Superior temporal gyrus (tissue), 1 donor: Measurements from ENCODE around the gene NEK11.
A peak's percentile ranks its signal among the peaks of the same experiment; 100 is the strongest.

Experiments used
- DNase-seq: peaks from one replicate; pipeline ENCODE4 v3.0.0-alpha.2; 2016; ENCODE audit errors: extremely low spot score

NEK11 gene, protein sequence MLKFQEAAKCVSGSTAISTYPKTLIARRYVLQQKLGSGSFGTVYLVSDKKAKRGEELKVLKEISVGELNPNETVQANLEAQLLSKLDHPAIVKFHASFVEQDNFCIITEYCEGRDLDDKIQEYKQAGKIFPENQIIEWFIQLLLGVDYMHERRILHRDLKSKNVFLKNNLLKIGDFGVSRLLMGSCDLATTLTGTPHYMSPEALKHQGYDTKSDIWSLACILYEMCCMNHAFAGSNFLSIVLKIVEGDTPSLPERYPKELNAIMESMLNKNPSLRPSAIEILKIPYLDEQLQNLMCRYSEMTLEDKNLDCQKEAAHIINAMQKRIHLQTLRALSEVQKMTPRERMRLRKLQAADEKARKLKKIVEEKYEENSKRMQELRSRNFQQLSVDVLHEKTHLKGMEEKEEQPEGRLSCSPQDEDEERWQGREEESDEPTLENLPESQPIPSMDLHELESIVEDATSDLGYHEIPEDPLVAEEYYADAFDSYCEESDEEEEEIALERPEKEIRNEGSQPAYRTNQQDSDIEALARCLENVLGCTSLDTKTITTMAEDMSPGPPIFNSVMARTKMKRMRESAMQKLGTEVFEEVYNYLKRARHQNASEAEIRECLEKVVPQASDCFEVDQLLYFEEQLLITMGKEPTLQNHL

GRCh38 chr3:131026321-131027151 is at the start of gene NEK11, which contains the start of gene ASTE1:
Gene NEK11, plus strand, starts transcription at chr3:131026877. Its CDS starts 2,832 bp downstream, at chr3:131029709.
Gene ASTE1, minus strand, starts transcription at chr3:131026825. Its CDS starts 1,519 bp downstream, at chr3:131025306.
- DNase-seq = peak; percentile 84

GRCh38 chr3:130979117-130979516 is 47.6 kb upstream of the NEK11 start:
- no peak for DNase-seq

GRCh38 chr3:130981469-130981868 is 45.2 kb upstream of the NEK11 start:
- no peak for DNase-seq

- no peak for DNase-seq
These were observed 36.4 kb upstream of the NEK11 start for GRCh38 chr3:130990282-130990681.

- DNase-seq = no peak
These were observed 35.6 kb upstream of the NEK11 start for GRCh38 chr3:130991126-130991525.

GRCh38 chr3:130992344-130992743 is 34.3 kb upstream of the NEK11 start:
- DNase-seq = no peak

DNA sequence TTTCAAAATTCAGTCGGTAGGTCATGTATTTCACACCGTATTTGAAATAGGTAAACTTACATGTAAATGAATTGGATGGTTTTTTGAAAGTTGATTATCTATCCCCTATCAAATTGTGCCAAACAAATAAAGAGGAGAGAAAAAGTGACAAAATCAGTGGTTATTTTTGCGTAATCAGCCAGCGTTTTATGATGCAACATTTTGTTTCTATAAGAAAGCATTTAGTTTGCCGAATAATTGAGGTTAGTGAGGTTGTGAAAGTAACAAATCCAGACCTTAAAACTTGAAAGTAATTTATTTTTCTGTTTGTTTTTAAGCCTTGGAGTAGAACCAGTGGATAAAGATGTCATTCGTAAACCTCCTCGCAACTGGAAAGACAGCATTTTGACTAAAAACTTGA is 29.4 kb upstream of the NEK11 start:
- DNase-seq = no peak

DNA sequence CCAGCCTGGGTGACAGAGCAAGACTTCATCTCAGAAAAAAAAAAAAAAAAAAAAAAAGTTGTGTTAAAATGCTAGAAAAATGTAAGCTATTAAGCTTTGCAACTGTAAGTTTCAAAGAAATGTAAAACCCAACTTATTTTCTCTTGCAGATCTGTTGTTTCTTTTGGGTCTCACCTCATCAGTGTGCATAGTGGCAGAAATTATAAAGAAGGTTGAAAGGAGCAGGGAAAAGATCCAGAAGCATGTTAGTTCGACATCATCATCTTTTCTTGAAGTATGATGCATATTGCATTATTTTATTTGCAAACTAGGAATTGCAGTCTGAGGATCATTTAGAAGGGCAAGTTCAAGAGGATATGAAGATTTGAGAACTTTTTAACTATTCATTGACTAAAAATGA is 25.6 kb upstream of the NEK11 start:
- DNase-seq = no peak

DNA sequence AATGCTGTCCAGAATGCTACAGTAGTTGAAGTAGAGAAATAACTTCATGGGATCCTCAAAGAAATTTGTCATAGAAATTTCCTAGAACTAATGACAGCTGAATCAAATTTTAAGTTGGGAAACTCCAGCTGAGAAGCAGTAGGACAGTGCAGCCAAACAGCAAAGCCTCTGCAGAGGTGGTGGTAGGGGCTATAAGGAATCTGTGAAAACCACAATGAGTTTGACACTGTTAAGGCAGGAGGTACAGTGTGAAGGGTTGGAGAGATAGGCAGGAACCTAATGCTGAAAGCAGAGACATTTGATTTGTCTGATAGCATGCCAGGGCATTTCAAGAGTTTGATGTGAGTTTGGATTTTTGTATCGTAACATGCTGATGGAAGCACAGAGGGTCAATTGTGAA is 22.1 kb upstream of the NEK11 start:
- no peak for DNase-seq

DNA sequence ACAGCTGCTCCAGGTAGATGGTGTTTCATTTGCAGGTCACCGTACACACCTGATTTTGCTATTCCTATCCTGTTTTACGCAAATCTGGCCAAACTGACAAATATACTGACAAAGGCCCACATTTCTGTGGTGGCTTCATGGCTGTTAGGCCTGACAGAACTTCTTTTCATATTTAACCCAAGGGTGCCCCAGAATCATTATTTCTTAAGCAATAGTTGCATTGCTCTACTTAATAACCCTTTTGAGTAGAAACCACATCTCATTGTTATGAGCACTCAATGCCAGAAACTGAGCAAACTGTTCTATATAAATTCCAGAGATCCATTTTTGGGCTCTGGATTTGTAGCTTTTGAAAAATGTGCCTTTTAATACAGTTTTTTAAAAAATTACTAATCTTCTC is 19.4 kb upstream of the NEK11 start:
- DNase-seq = no peak

- DNase-seq = no peak
These were observed 18.9 kb upstream of the NEK11 start for GRCh38 chr3:131007782-131008181.

DNA sequence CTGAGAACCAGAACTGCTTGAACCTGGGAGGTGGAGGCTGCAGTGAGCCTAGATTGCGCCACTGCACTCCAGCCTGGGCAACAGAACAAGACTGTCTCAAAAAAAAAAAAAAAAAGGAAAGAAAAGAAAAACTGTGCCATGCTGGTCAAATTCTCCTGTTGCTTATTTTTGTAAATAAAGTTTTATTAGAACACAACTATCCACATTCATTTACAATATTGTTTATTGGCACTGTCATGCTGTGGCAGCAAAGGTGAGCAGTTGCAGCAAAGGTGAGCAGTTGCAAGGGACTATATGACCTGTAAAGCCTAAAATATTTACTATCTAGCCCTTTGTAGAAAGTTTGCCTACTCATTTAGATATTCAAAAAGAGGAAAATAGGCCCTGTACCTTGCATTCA is 18.4 kb upstream of the NEK11 start:
- no peak for DNase-seq

DNA sequence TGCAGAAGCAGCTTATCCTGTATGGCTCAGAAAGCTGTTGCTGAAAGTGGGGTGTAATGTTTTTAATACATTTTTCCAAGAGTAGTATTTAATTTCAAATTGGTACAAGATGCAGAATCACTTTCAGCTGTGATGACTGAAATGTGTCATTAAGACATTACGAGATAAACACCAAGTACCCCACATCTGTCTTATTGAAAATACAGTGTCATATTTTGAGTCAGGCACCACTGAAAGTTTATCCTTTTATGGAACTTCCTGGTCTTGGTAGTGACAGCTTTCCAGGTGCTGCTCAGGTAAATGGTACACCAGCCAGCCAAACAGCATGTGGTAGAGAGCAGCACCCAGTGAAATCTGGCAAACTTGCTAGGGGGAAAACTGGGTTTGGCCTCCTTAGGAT is 17.0 kb upstream of the NEK11 start:
- DNase-seq = no peak

GRCh38 chr3:131018970-131019369 is 7.7 kb upstream of the NEK11 start:
- no peak for DNase-seq

DNA sequence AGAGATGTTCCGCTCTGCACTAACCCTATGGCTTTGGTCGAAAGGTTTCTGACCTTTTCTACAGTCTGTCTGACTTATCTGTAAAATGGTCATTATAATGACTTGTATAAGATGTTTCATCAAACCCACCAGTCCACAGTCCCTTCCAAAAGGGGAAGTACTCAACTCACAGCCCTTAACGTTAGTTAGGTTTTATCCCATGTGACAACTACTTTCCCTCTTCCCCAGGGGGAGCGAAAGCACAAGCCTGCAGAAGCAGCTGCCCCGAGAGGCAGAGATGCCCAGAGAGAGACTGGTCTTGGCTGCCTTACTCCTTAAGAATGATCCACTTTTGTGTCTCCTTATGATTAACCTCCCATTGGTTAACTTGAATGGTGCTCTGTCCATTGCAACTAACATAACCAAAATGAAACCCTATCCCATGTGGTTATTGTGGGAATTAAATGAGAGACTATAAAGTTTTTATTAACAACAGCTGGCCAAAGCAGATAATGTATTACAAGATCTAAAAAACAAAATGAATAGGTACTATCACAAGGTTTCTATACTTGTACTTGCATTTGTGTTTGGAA is 6.5 kb upstream of the NEK11 start:
- no peak for DNase-seq

DNA sequence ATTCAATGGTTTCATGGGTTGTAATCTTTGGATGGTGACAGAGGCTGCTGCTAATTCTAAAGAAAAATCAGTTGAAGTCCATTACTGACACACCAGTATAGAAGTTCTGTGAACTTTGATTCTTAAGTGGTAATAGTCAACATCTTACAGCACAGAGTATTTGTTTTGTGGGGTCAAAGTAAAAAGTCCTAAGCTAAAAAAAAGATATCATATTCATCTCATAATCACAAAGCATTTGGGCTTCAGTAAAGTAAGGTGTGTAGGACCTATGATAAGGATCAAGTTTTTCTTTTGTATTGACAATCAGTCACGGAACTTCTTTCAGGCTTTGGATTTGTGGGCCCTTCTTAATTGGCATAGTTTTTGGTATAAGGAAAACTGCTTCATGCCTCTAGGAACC is 1.1 kb upstream of the NEK11 start:
- no peak for DNase-seq

GRCh38 chr3:131028844-131029243 is 2.2 kb downstream of the NEK11 start:
- no peak for DNase-seq

- no peak for DNase-seq
These were observed 5.0 kb downstream of the NEK11 start for GRCh38 chr3:131031660-131032059.

DNA sequence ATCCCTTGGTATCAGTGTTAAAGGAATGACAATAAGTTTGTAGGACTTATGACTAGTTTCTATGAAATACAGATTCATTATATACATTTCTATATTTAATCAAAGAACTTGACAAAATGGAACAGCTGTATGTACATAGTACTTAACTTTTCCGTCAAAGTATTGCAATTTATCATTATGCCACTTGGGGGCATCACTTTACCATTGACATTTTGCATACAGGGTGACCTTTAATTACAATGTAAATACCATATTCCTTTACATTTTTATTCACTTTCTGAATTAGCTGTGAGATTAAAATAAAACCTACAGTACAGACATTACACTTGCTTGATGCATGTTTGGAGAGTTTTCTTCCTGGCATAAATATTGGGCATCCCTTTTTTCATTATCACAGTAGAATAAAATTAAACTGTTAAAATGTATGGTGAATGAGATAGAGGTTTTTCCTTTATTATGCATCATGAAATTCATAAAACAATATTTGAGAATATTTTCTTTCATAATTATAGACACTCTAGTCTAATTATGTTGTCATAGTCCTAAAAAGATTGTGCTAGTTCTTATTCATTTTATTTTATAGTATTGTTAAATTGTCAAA is 6.9 kb downstream of the NEK11 start:
- DNase-seq = peak; percentile 84

GRCh38 chr3:131036200-131036816 is 9.6 kb downstream of the NEK11 start:
- no peak for DNase-seq

GRCh38 chr3:131036986-131037385 is 10.3 kb downstream of the NEK11 start:
- no peak for DNase-seq
